Jurkat, Clone E6-1 (cell line): ENCODE data around the gene CELSR1.

Experiments used
- DNase-seq: peaks from one replicate; pipeline ENCODE4 v3.0.0-alpha.2; 2011; ENCODE audit warnings: low read depth, low spot score
- H3K4me3 ChIP-seq: 2 replicates; pipeline ENCODE4 v1.5.1; 2011; ENCODE audit warnings: mild to moderate bottlenecking, low read length, control low read depth, moderate library complexity

CELSR1 gene

GRCh38 chr22:46457502-46458488 is 79.6 kb downstream of the CELSR1 start:
- H3K4me3 ChIP-seq: no peak overlapping the region
- DNase-seq: no peak

- DNase-seq: no peak
- H3K4me3 ChIP-seq: no peak overlapping the region
Measured at GRCh38 chr22:46456818-46457163, 80.6 kb downstream of the CELSR1 start.

- DNase-seq: no peak
- H3K4me3 ChIP-seq: no peak overlapping the region
Measured at GRCh38 chr22:46455446-46455845, 82.0 kb downstream of the CELSR1 start.

GRCh38 chr22:46454504-46455269 is 82.7 kb downstream of the CELSR1 start:
- DNase-seq: no peak

GRCh38 chr22:46453829-46454503 is 83.5 kb downstream of the CELSR1 start:
- no peak for DNase-seq
- H3K4me3 ChIP-seq: no peak overlapping the region

More at GRCh38 chr22:46454504-46455269, 82.7 kb downstream of the CELSR1 start:
- no peak overlapping the region for H3K4me3 ChIP-seq

GRCh38 chr22:46453006-46453828 is 84.2 kb downstream of the CELSR1 start:
- no peak for DNase-seq
- H3K4me3 ChIP-seq: no peak overlapping the region

GRCh38 chr22:46452195-46453005 is 85.0 kb downstream of the CELSR1 start:
- H3K4me3 ChIP-seq: no peak overlapping the region
- DNase-seq: no peak

GRCh38 chr22:46451741-46452140 is 85.7 kb downstream of the CELSR1 start:
- no peak overlapping the region for H3K4me3 ChIP-seq
- no peak for DNase-seq

GRCh38 chr22:46450931-46451561 is 86.4 kb downstream of the CELSR1 start:
- DNase-seq: no peak
- no peak overlapping the region for H3K4me3 ChIP-seq

- no peak overlapping the region for H3K4me3 ChIP-seq
- no peak for DNase-seq
Measured at GRCh38 chr22:46449974-46450745, 87.3 kb downstream of the CELSR1 start.

- DNase-seq: no peak
- no peak overlapping the region for H3K4me3 ChIP-seq
Measured at GRCh38 chr22:46449116-46449691, 88.2 kb downstream of the CELSR1 start.

GRCh38 chr22:46448333-46448732 is 89.1 kb downstream of the CELSR1 start:
- DNase-seq: no peak
- no peak overlapping the region for H3K4me3 ChIP-seq

GRCh38 chr22:46447906-46448305 is 89.5 kb downstream of the CELSR1 start:
- no peak overlapping the region for H3K4me3 ChIP-seq
- DNase-seq: no peak

GRCh38 chr22:46446799-46447198 is 90.6 kb downstream of the CELSR1 start:
- DNase-seq: no peak
- H3K4me3 ChIP-seq: no peak overlapping the region

GRCh38 chr22:46445771-46446420 is 91.5 kb downstream of the CELSR1 start:
- H3K4me3 ChIP-seq: no peak overlapping the region
- DNase-seq: no peak

- DNase-seq: no peak
- no peak overlapping the region for H3K4me3 ChIP-seq
Measured at GRCh38 chr22:46444390-46444854, 93.0 kb downstream of the CELSR1 start.
